Nephron progenitor cell (in vitro differentiated cells): Measurements from ENCODE around the gene TPH2.

Experiments used
- DNase-seq: peaks from one replicate; pipeline ENCODE4 v3.0.0; 2021
- H3K27ac Mint-ChIP-seq: 2 replicates; pipeline ENCODE4 v1.8.0; 2021; ENCODE audit warnings: mild to moderate bottlenecking, moderate library complexity, mixed read lengths
- H3K27me3 Mint-ChIP-seq: 2 replicates; pipeline ENCODE4 v1.8.0; 2021; ENCODE audit warnings: mild to moderate bottlenecking, low read depth, mixed read lengths; ENCODE audit not compliant: poor library complexity
- H3K36me3 Mint-ChIP-seq: 2 replicates; pipeline ENCODE4 v1.8.0; 2021; ENCODE audit warnings: low read depth, mixed read lengths
- H3K4me1 Mint-ChIP-seq: 2 replicates; pipeline ENCODE4 v1.8.0; 2021; ENCODE audit warnings: mixed read lengths
- H3K4me3 Mint-ChIP-seq: 2 replicates; pipeline ENCODE4 v1.8.0; 2021; ENCODE audit warnings: mild to moderate bottlenecking, moderate library complexity, mixed read lengths
- H3K9me3 Mint-ChIP-seq: 2 replicates; pipeline ENCODE4 v1.8.0; 2021; ENCODE audit warnings: mild to moderate bottlenecking, moderate library complexity, mixed read lengths
- TF ChIP-seq, protein P1 (sequence below): fragments of 200-600 bp; sonication (generic); IDR thresholded peaks from 2 replicates; pipeline ENCODE4 v1.5.0; 2021; ENCODE audit warnings: antibody characterized with exemption

Gene TPH2

DNA sequence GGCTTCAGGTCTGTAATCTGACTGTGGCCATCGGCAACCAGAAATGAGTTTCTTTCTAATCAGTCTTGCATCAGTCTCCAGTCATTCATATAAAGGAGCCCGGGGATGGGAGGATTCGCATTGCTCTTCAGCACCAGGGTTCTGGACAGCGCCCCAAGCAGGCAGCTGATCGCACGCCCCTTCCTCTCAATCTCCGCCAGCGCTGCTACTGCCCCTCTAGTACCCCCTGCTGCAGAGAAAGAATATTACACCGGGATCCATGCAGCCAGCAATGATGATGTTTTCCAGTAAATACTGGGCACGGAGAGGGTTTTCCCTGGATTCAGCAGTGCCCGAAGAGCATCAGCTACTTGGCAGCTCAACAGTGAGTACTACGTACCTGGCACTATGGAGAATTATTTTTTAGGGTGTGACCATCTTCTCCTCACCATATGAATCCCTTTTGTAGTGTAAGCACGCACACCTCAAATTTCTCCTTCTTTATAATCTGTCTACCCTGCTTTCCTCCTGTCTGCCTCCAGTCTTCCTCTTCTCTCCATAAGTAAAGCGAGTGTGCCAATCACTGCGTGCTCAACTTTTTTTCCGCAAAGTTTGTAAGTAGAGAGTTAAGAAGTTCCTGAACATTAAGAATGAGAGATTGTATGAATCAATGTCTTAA is at the start of gene TPH2:
TPH2 (plus strand) TSS at position 118 of the 658 bp plus-strand sequence; CDS start at position 260, 142 bp downstream.
- peak; percentile 96 for DNase-seq
- TF ChIP-seq, protein P1, sequence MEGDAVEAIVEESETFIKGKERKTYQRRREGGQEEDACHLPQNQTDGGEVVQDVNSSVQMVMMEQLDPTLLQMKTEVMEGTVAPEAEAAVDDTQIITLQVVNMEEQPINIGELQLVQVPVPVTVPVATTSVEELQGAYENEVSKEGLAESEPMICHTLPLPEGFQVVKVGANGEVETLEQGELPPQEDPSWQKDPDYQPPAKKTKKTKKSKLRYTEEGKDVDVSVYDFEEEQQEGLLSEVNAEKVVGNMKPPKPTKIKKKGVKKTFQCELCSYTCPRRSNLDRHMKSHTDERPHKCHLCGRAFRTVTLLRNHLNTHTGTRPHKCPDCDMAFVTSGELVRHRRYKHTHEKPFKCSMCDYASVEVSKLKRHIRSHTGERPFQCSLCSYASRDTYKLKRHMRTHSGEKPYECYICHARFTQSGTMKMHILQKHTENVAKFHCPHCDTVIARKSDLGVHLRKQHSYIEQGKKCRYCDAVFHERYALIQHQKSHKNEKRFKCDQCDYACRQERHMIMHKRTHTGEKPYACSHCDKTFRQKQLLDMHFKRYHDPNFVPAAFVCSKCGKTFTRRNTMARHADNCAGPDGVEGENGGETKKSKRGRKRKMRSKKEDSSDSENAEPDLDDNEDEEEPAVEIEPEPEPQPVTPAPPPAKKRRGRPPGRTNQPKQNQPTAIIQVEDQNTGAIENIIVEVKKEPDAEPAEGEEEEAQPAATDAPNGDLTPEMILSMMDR, result peak; percentile 84
- H3K4me1 Mint-ChIP-seq, result no peaks in the 10 kb centered on the region
- H3K4me3 Mint-ChIP-seq, result no peak within 1 kb of the TSS
- no peaks in the 10 kb centered on the region for H3K9me3 Mint-ChIP-seq
- peaks cover 18% of the 10 kb centered on the region for H3K27me3 Mint-ChIP-seq
- no peaks in the 10 kb centered on the region for H3K36me3 Mint-ChIP-seq
- no peak within 1 kb of the TSS for H3K27ac Mint-ChIP-seq

DNA sequence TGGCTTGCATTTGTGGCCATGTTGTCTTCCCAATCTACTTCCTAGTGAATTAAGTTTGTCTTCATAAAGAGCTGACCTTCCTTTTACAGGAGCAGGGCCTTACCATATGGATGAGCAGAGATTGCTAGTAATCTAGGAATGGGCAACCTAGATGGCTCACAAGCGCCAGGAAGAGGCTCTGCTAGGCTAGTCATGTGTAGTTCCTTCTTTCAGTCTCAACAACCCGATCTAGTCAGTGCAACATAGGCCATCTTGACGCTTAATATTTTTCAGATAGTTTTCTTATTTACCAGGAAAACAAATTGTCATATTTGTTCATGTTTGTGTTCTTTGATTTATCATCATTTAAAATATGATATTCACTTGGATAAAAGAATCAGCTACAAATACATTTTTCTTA is 48.2 kb upstream of the TPH2 start:
- Mint-ChIP-seq H3K27ac (no peak overlapping the region), H3K36me3 (peaks cover 25% of the 10 kb centered on the region), H3K27me3 (no peaks in the 10 kb centered on the region), H3K4me1 (no peaks in the 10 kb centered on the region), H3K9me3 (no peaks in the 10 kb centered on the region), H3K4me3 (no peak overlapping the region)
- no peak for DNase-seq
- TF ChIP-seq, protein P1, result no peak

DNA sequence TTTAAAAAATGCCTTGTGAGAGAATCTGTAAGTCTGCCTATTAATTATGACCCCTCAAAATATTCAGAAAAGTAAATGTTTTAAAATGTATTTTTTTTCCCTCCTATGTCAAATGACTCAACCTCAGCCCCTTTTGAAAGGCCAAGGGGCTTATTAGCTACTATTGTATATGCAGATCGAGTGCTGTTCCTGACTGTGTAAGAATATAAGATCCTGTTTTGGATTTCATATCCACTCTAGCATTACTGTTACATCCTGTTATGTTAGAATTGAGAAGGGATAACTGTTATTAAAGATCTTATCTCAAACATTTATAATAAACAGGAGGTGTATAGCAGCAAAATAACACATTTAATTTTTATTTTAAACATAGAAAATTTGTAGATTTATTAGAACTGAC is 46.6 kb upstream of the TPH2 start:
- peaks cover 30% of the 10 kb centered on the region for H3K36me3 Mint-ChIP-seq
- no peak overlapping the region for H3K27ac Mint-ChIP-seq
- H3K9me3 Mint-ChIP-seq, result no peaks in the 10 kb centered on the region
- TF ChIP-seq, protein P1, result no peak
- DNase-seq, result no peak
- H3K4me1 Mint-ChIP-seq, result no peaks in the 10 kb centered on the region
- no peak overlapping the region for H3K4me3 Mint-ChIP-seq
- H3K27me3 Mint-ChIP-seq, result no peaks in the 10 kb centered on the region

DNA sequence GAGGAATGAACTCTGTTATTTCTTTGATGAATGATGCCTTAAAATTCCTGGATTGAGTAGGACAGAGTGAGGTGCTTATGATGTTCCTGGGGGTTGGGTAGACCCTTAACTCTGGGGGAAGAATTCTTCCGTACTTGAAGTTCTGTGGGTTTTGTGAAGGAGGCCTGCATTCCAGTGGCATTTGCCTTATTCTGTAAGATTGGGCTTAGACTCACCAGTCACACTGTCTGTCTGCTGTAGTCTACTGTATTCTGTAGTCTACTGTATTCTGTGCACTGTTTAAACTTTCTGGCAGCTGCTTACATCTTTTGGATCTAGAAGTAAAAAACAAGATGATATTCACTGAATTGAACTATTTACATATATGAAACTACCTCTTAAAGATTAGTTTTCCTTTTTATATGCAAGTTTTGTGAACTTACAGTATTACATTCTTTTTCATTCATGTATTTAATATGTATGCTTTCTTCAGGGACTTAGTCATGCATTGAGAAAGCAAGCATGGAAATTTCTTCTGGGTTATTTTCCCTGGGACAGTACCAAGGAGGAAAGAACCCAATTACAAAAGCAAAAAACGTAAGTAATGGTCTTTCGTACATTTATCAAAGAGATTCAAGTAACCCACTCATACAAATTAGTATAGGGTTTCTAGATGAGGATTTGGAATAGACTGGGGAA is 42.3 kb upstream of the TPH2 start:
- Mint-ChIP-seq H3K27ac (no peak overlapping the region), H3K4me3 (no peak overlapping the region), H3K36me3 (peaks cover 21% of the 10 kb centered on the region), H3K27me3 (no peaks in the 10 kb centered on the region), H3K4me1 (no peaks in the 10 kb centered on the region), H3K9me3 (no peaks in the 10 kb centered on the region)
- no peak for DNase-seq
- TF ChIP-seq, protein P1, result no peak

DNA sequence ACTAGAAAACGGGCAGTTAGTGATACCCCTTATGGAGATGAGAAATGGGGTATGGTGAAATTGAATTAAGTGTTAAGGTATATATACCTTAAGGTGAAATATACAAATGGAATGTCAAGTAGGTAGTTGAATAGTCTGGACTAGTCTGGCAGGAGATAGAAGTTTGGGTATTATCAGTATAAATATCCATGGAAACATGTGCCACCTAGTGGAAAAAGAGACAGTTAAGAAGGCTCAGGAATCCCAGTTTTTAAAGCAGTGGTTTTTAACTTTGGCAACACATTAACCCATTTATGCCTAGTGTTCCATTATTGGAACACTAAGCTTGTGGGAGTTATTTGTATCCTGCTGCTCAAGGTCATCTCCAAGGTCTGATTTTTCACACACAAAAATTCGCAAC is 38.6 kb upstream of the TPH2 start:
- TF ChIP-seq, protein P1, result no peak
- no peak overlapping the region for H3K4me3 Mint-ChIP-seq
- DNase-seq, result no peak
- no peaks in the 10 kb centered on the region for H3K27me3 Mint-ChIP-seq
- H3K36me3 Mint-ChIP-seq, result peaks cover 49% of the 10 kb centered on the region
- H3K27ac Mint-ChIP-seq, result no peak overlapping the region
- no peaks in the 10 kb centered on the region for H3K9me3 Mint-ChIP-seq
- H3K4me1 Mint-ChIP-seq, result no peaks in the 10 kb centered on the region

DNA sequence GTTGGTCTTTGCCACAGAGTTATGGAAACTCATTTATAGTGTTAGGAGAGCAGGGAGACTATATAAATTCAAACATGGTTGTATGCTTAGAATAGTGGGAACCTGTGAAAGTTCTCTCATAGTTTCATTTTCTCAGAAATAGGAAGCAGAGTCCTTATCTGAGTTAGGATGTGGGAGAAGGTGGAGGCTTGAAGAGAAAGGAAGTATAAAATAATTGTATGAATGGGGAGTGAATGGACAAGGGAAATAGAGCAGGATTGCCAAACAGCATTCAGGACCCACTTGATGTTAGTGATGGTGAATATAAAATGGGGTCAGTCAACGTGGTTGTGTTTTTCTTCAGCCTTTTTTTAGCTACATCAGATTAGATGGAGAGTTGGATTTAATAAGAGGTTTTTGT is 34.0 kb upstream of the TPH2 start:
- Mint-ChIP-seq H3K27me3 (no peaks in the 10 kb centered on the region), H3K4me3 (no peak overlapping the region), H3K27ac (peak overlapping the region; percentile 4), H3K4me1 (no peaks in the 10 kb centered on the region), H3K9me3 (peaks cover 7% of the 10 kb centered on the region), H3K36me3 (peaks cover 64% of the 10 kb centered on the region)
- DNase-seq, result no peak
- TF ChIP-seq, protein P1, result no peak
